HEK293 (cell line): Measurements from ENCODE around the gene MAPK8IP3.
A peak's percentile ranks its signal among the peaks of the same experiment; 100 is the strongest.

Experiments used
- BCL11A ChIP-seq: fragments of 450-650 bp; formaldehyde crosslinking; IDR thresholded peaks from 2 replicates; pipeline ENCODE4 v1.5.1; 2016; ENCODE audit warnings: low read depth, missing biosample characterization, missing genetic modification characterization
- BCL11B ChIP-seq: fragments of 450-650 bp; formaldehyde crosslinking; IDR thresholded peaks from 2 replicates; pipeline ENCODE4 v1.5.1; 2016; ENCODE audit warnings: low read depth, missing biosample characterization, missing genetic modification characterization
- KLF10 ChIP-seq: fragments of 450-650 bp; IDR thresholded peaks from 2 replicates; pipeline ENCODE4 v1.5.1; 2018; ENCODE audit warnings: missing biosample characterization, mild to moderate bottlenecking, missing genetic modification characterization
- KLF8 ChIP-seq: fragments of 450-650 bp; formaldehyde crosslinking; IDR thresholded peaks from 2 replicates; pipeline ENCODE4 v1.5.1; 2016; ENCODE audit warnings: missing biosample characterization, missing genetic modification characterization
- OSR2 ChIP-seq: fragments of 450-650 bp; formaldehyde crosslinking; IDR thresholded peaks from 2 replicates; pipeline ENCODE4 v1.5.1; 2016; ENCODE audit warnings: missing biosample characterization, missing genetic modification characterization
- SP3 ChIP-seq: fragments of 450-650 bp; formaldehyde crosslinking; IDR thresholded peaks from 2 replicates; pipeline ENCODE4 v1.5.1; 2016; ENCODE audit warnings: missing biosample characterization, missing genetic modification characterization
- WT1 ChIP-seq: fragments of 450-650 bp; formaldehyde crosslinking; IDR thresholded peaks from 2 replicates; pipeline ENCODE4 v1.5.1; 2016; ENCODE audit warnings: missing biosample characterization, missing genetic modification characterization
- ZBTB17 ChIP-seq: fragments of 450-650 bp; formaldehyde crosslinking; IDR thresholded peaks from 2 replicates; pipeline ENCODE4 v1.5.1; 2016; ENCODE audit warnings: missing biosample characterization, missing genetic modification characterization
- ZEB2 ChIP-seq: fragments of 450-650 bp; formaldehyde crosslinking; IDR thresholded peaks from 2 replicates; pipeline ENCODE4 v1.5.1; 2016; ENCODE audit warnings: missing biosample characterization, missing genetic modification characterization
- ZFP3 ChIP-seq: fragments of 450-650 bp; formaldehyde crosslinking; IDR thresholded peaks from 2 replicates; pipeline ENCODE4 v1.5.1; 2016; ENCODE audit warnings: low read depth, missing biosample characterization, missing genetic modification characterization
- ZIC2 ChIP-seq: fragments of 450-650 bp; formaldehyde crosslinking; IDR thresholded peaks from 2 replicates; pipeline ENCODE4 v1.5.1; 2016; ENCODE audit warnings: missing biosample characterization, missing genetic modification characterization
- ZNF202 ChIP-seq: fragments of 450-650 bp; formaldehyde crosslinking; IDR thresholded peaks from 2 replicates; pipeline ENCODE4 v1.5.1; 2016; ENCODE audit warnings: missing biosample characterization, missing genetic modification characterization, borderline replicate concordance
- ZNF248 ChIP-seq: fragments of 450-650 bp; formaldehyde crosslinking; IDR thresholded peaks from 2 replicates; pipeline ENCODE4 v1.5.1; 2017; ENCODE audit warnings: missing biosample characterization, missing genetic modification characterization
- ZNF350 ChIP-seq: fragments of 450-650 bp; formaldehyde crosslinking; IDR thresholded peaks from 2 replicates; pipeline ENCODE4 v1.5.0; 2017; ENCODE audit warnings: missing biosample characterization, mild to moderate bottlenecking, missing genetic modification characterization
- ZNF37A ChIP-seq: fragments of 450-650 bp; IDR thresholded peaks from 2 replicates; pipeline ENCODE4 v1.5.1; 2018; ENCODE audit warnings: missing biosample characterization, missing genetic modification characterization
- ZNF423 ChIP-seq: fragments of 450-650 bp; formaldehyde crosslinking; IDR thresholded peaks from 2 replicates; pipeline ENCODE4 v1.5.1; 2016; ENCODE audit warnings: missing biosample characterization, missing genetic modification characterization
- ZNF501 ChIP-seq: fragments of 450-650 bp; formaldehyde crosslinking; IDR thresholded peaks from 2 replicates; pipeline ENCODE4 v1.5.1; 2016; ENCODE audit warnings: missing biosample characterization, missing genetic modification characterization
- ZNF600 ChIP-seq: fragments of 450-650 bp; formaldehyde crosslinking; IDR thresholded peaks from 2 replicates; pipeline ENCODE4 v1.5.1; 2016; ENCODE audit warnings: missing biosample characterization, missing genetic modification characterization
- ZNF629 ChIP-seq: fragments of 450-650 bp; formaldehyde crosslinking; IDR thresholded peaks from 2 replicates; pipeline ENCODE4 v1.5.1; 2017; ENCODE audit warnings: missing biosample characterization, missing genetic modification characterization
- ZNF843 ChIP-seq: fragments of 450-650 bp; formaldehyde crosslinking; IDR thresholded peaks from 2 replicates; pipeline ENCODE4 v1.5.1; 2016; ENCODE audit warnings: missing biosample characterization, missing genetic modification characterization
- ZSCAN30 ChIP-seq: fragments of 450-650 bp; IDR thresholded peaks from 2 replicates; pipeline ENCODE4 v1.5.1; 2018; ENCODE audit warnings: missing biosample characterization, mild to moderate bottlenecking, missing genetic modification characterization, moderate library complexity
- TF ChIP-seq, protein P1 (sequence below): fragments of 450-650 bp; formaldehyde crosslinking; conservative IDR thresholded peaks from 2 replicates; pipeline ENCODE4 v1.5.1; 2016; ENCODE audit warnings: low read depth, missing biosample characterization, missing genetic modification characterization
- TF ChIP-seq, protein P2 (sequence below): fragments of 450-650 bp; formaldehyde crosslinking; optimal IDR thresholded peaks from 2 replicates; pipeline ENCODE3; 2016; ENCODE audit warnings: missing biosample characterization, mild to moderate bottlenecking, missing genetic modification characterization
- TF ChIP-seq, protein P3 (sequence below): fragments of 450-650 bp; formaldehyde crosslinking; IDR thresholded peaks from 2 replicates; pipeline ENCODE4 v1.5.1; 2016; ENCODE audit warnings: missing biosample characterization, missing genetic modification characterization
- TF ChIP-seq, protein P4 (sequence below): fragments of 450-650 bp; formaldehyde crosslinking; IDR thresholded peaks from 2 replicates; pipeline ENCODE4 v1.5.1; 2016; ENCODE audit warnings: missing biosample characterization, missing genetic modification characterization
- TF ChIP-seq, protein P5 (sequence below): fragments of 450-650 bp; formaldehyde crosslinking; IDR thresholded peaks from 2 replicates; pipeline ENCODE4 v1.5.1; 2016; ENCODE audit warnings: missing biosample characterization, missing genetic modification characterization
- TF ChIP-seq, protein P6 (sequence below): fragments of 450-650 bp; formaldehyde crosslinking; IDR thresholded peaks from 2 replicates; pipeline ENCODE4 v1.5.1; 2016; ENCODE audit warnings: missing biosample characterization, missing genetic modification characterization

Gene MAPK8IP3

DNA sequence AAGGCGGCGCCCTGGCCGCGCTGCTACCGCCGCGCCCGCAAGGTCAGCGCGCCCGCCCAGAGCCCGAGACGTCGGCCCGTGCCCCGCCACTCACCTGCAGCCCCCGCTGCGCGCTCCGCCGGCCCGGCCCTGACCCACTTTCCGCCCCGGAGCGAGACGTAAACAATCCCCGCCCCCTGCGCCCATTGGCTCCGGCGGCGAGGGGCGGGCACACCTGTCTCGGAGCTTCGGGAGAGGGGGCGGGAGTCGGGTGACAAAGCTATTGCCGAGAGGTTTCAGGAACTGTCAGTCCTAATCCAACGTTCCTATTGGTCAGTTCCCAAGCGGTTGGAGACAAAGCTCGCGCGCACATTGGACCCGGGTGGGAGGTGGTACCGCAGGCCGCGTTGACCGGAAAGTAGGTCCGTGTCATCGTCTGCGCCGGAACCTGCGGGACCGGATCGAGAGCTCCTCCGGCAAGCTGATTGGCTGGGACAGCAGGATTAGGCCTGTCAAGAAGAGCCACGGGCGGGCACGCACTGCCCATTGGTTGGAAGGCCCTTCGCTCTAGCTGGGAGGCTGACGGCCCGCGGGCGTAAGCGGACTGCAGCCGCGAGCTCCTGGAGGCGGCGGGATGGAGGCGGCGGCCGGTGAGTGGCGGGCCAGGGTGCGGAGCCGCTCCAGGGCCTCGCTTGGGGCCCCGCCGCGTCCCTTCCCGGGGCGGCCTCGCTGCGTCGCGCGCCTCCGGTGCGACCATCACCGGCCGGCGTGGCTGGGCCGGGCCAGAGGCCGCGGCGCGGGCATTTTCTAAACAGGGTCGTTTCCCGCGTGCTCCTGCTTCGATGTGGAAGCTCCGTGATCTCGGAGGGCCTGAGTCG lies 76.6 kb downstream of the MAPK8IP3 start, which contains the start of the genes NUBP2 and SPSB3 (continued):
- TF ChIP-seq, protein P1, sequence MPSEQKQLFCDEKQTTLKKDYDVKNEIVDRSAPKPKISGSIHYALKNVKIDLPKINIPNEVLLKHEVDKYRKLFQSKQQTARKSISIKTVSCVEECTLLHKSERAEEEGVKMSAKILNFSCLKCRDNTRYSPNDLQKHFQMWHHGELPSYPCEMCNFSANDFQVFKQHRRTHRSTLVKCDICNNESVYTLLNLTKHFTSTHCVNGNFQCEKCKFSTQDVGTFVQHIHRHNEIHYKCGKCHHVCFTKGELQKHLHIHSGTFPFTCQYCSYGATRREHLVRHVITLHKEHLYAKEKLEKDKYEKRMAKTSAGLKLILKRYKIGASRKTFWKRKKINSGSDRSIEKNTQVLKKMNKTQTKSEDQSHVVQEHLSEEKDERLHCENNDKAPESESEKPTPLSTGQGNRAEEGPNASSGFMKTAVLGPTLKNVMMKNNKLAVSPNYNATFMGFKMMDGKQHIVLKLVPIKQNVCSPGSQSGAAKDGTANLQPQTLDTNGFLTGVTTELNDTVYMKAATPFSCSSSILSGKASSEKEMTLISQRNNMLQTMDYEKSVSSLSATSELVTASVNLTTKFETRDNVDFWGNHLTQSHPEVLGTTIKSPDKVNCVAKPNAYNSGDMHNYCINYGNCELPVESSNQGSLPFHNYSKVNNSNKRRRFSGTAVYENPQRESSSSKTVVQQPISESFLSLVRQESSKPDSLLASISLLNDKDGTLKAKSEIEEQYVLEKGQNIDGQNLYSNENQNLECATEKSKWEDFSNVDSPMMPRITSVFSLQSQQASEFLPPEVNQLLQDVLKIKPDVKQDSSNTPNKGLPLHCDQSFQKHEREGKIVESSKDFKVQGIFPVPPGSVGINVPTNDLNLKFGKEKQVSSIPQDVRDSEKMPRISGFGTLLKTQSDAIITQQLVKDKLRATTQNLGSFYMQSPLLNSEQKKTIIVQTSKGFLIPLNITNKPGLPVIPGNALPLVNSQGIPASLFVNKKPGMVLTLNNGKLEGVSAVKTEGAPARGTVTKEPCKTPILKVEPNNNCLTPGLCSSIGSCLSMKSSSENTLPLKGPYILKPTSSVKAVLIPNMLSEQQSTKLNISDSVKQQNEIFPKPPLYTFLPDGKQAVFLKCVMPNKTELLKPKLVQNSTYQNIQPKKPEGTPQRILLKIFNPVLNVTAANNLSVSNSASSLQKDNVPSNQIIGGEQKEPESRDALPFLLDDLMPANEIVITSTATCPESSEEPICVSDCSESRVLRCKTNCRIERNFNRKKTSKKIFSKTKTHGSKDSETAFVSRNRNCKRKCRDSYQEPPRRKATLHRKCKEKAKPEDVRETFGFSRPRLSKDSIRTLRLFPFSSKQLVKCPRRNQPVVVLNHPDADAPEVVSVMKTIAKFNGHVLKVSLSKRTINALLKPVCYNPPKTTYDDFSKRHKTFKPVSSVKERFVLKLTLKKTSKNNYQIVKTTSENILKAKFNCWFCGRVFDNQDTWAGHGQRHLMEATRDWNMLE, result peak; percentile 70
- TF ChIP-seq SP3 (tag by site-specific recombination), result peak; percentile 99
- TF ChIP-seq ZIC2 (tag by site-specific recombination), result 0 out of 2 replicates have a peak, but pooled peaks have one; percentile 5
- TF ChIP-seq ZFP3 (tag by site-specific recombination), result no peak
- peak; percentile 53; the same call in 1 of the 2 replicates for TF ChIP-seq KLF8 (tag by site-specific recombination)
- TF ChIP-seq, protein P2, sequence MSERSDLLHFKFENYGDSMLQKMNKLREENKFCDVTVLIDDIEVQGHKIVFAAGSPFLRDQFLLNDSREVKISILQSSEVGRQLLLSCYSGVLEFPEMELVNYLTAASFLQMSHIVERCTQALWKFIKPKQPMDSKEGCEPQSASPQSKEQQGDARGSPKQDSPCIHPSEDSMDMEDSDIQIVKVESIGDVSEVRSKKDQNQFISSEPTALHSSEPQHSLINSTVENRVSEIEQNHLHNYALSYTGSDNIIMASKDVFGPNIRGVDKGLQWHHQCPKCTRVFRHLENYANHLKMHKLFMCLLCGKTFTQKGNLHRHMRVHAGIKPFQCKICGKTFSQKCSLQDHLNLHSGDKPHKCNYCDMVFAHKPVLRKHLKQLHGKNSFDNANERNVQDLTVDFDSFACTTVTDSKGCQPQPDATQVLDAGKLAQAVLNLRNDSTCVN (tag by site-specific recombination), result peak; percentile 72
- TF ChIP-seq ZNF843 (tag by site-specific recombination), result 0 out of 2 replicates have a peak, but pooled peaks have one; percentile 9
- TF ChIP-seq, protein P3, sequence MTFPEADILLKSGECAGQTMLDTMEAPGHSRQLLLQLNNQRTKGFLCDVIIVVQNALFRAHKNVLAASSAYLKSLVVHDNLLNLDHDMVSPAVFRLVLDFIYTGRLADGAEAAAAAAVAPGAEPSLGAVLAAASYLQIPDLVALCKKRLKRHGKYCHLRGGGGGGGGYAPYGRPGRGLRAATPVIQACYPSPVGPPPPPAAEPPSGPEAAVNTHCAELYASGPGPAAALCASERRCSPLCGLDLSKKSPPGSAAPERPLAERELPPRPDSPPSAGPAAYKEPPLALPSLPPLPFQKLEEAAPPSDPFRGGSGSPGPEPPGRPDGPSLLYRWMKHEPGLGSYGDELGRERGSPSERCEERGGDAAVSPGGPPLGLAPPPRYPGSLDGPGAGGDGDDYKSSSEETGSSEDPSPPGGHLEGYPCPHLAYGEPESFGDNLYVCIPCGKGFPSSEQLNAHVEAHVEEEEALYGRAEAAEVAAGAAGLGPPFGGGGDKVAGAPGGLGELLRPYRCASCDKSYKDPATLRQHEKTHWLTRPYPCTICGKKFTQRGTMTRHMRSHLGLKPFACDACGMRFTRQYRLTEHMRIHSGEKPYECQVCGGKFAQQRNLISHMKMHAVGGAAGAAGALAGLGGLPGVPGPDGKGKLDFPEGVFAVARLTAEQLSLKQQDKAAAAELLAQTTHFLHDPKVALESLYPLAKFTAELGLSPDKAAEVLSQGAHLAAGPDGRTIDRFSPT, result no peak
- 0 out of 2 replicates have a peak, but pooled peaks have one; percentile 49 for TF ChIP-seq BCL11A (tag by site-specific recombination)
- peak; percentile 68; the same call in 1 of the 2 replicates for TF ChIP-seq ZNF600 (tag by site-specific recombination)
- peak; percentile 99 for TF ChIP-seq ZEB2 (tag by site-specific recombination)
- TF ChIP-seq, protein P4, sequence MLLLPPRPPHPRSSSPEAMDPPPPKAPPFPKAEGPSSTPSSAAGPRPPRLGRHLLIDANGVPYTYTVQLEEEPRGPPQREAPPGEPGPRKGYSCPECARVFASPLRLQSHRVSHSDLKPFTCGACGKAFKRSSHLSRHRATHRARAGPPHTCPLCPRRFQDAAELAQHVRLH (tag by site-specific recombination), result peak; percentile 100
- no peak for TF ChIP-seq ZNF248
- TF ChIP-seq ZNF629 (tag by site-specific recombination), result peak; percentile 62; the same call in 1 of the 2 replicates
- TF ChIP-seq KLF10 (tag by site-specific recombination), result peak; percentile 71; the same call in 1 of the 2 replicates
- TF ChIP-seq ZSCAN30, result peak; percentile 60; the same call in 1 of the 2 replicates
- no peak for TF ChIP-seq ZNF350 (tag by site-specific recombination)
- TF ChIP-seq BCL11B (tag by site-specific recombination), result peak; percentile 89; the same call in 1 of the 2 replicates
- no peak for TF ChIP-seq OSR2 (tag by site-specific recombination)
- TF ChIP-seq WT1, result no peak
- TF ChIP-seq, protein P5, sequence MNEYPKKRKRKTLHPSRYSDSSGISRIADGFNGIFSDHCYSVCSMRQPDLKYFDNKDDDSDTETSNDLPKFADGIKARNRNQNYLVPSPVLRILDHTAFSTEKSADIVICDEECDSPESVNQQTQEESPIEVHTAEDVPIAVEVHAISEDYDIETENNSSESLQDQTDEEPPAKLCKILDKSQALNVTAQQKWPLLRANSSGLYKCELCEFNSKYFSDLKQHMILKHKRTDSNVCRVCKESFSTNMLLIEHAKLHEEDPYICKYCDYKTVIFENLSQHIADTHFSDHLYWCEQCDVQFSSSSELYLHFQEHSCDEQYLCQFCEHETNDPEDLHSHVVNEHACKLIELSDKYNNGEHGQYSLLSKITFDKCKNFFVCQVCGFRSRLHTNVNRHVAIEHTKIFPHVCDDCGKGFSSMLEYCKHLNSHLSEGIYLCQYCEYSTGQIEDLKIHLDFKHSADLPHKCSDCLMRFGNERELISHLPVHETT (tag by site-specific recombination), result peak; percentile 63; the same call in 1 of the 2 replicates
- TF ChIP-seq ZNF37A (tag by site-specific recombination), result 0 out of 2 replicates have a peak, but pooled peaks have one; percentile 11
- TF ChIP-seq, protein P6, sequence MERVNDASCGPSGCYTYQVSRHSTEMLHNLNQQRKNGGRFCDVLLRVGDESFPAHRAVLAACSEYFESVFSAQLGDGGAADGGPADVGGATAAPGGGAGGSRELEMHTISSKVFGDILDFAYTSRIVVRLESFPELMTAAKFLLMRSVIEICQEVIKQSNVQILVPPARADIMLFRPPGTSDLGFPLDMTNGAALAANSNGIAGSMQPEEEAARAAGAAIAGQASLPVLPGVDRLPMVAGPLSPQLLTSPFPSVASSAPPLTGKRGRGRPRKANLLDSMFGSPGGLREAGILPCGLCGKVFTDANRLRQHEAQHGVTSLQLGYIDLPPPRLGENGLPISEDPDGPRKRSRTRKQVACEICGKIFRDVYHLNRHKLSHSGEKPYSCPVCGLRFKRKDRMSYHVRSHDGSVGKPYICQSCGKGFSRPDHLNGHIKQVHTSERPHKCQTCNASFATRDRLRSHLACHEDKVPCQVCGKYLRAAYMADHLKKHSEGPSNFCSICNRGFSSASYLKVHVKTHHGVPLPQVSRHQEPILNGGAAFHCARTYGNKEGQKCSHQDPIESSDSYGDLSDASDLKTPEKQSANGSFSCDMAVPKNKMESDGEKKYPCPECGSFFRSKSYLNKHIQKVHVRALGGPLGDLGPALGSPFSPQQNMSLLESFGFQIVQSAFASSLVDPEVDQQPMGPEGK (tag by site-specific recombination), result peak; percentile 39
- no peak for TF ChIP-seq ZNF501
- no peak for TF ChIP-seq ZNF423
- TF ChIP-seq ZNF202 (tag by site-specific recombination), result no peak
- peak; percentile 29; the same call in 1 of the 2 replicates for TF ChIP-seq ZBTB17
